Endothelial cell of umbilical vein (primary cell): ENCODE measurements around the gene MED27. TPM values are rescaled to one million over a fixed set of nuclear protein-coding genes. Genes with fewer than 3 reads are reported as not detected.

ENCODE experiments used
- BruUV-seq: library from RNA; stranded (reverse); fragments of 400-500 nt; replicated peaks from 2 replicates; lab custom pipeline; 2021; lab: Mats Ljungman, UMichigan
- CTCF ChIA-PET: fragments of 300-600, 350-600 bp; sonication (Branson Sonifier 250); formaldehyde crosslinking; loops from one replicate; lab custom pipeline; 2021; ENCODE audit warnings: antibody characterized with exemption, inconsistent platforms; lab: Charles Lee
- POLR2A ChIA-PET: fragments of 300-600, 350-600 bp; sonication (Branson Sonifier 250); formaldehyde crosslinking; loops from one replicate; lab custom pipeline; 2021; ENCODE audit warnings: antibody characterized with exemption, inconsistent platforms; lab: Charles Lee
- DNase-seq: peaks from one replicate; pipeline ENCODE4 v3.0.0-alpha.2; 2011; ENCODE audit warnings: low read depth, low spot score
- FAIRE-seq: peaks from 2 replicates; lab custom pipeline; 2011; peaks lifted over from hg19 to GRCh38; lab: Jason Lieb, UNC
- H2AFZ ChIP-seq: 2 replicates; pipeline ENCODE4 v1.6.0; 2012; ENCODE audit warnings: low read depth, low read length, control low read depth, inconsistent platforms
- H3K27ac ChIP-seq: 2 replicates; pipeline ENCODE4 v1.5.1; 2011; ENCODE audit warnings: low read depth, mild to moderate bottlenecking, control low read depth, low read length, moderate library complexity; ENCODE audit not compliant: insufficient read depth
- H3K27me3 ChIP-seq, 2 experiments: 2 replicates each; pipeline versions ENCODE4 v1.6.0 to v1.6.1; 2011; ENCODE audit warnings: low read length in 2 of 2, mixed read lengths in 1 of 2; ENCODE audit not compliant: control insufficient read depth in 2 of 2, insufficient read depth in 2 of 2
- H3K36me3 ChIP-seq, 2 experiments: 2 replicates in 1 of 2; 3 replicates in 1 of 2; pipeline ENCODE4 v1.5.1; 2011; ENCODE audit warnings: low read length in 2 of 2, mild to moderate bottlenecking in 1 of 2, moderate library complexity in 1 of 2; ENCODE audit not compliant: control insufficient read depth in 2 of 2, insufficient read depth in 2 of 2; ENCODE audit errors: extremely low read depth in 1 of 2
- H3K4me1 ChIP-seq: 3 replicates; pipeline ENCODE4 v1.5.1; 2011; ENCODE audit warnings: mild to moderate bottlenecking, low read length; ENCODE audit not compliant: control insufficient read depth, insufficient read depth; ENCODE audit errors: extremely low read depth
- H3K4me2 ChIP-seq: 2 replicates; pipeline ENCODE4 v1.6.1; 2011; ENCODE audit warnings: low read length, control low read depth, mixed read lengths; ENCODE audit not compliant: insufficient read depth
- H3K4me3 ChIP-seq, 3 experiments: fragments of 200-600 bp in 1 of 3; sonication (generic), shearing (Covaris generic) in 1 of 3; replicated peaks in 1 of 3; 2 replicates each; pipeline ENCODE4 v1.5.1; 2011 to 2016; ENCODE audit warnings: control low read depth in 3 of 3, low read length in 3 of 3, mild to moderate bottlenecking in 2 of 3, inconsistent platforms in 1 of 3, low read depth in 1 of 3, moderate library complexity in 1 of 3; ENCODE audit not compliant: insufficient read depth in 1 of 3
- H3K79me2 ChIP-seq: 2 replicates; pipeline ENCODE4 v1.6.0; 2012; ENCODE audit warnings: low read length, inconsistent platforms; ENCODE audit not compliant: control insufficient read depth, insufficient read depth
- H3K9ac ChIP-seq: replicated peaks from 2 replicates; pipeline ENCODE3; 2011; ENCODE audit warnings: low read length, control low read depth; ENCODE audit not compliant: insufficient read depth; ENCODE audit errors: extremely low read depth
- H3K9me1 ChIP-seq: replicated peaks from 3 replicates; pipeline ENCODE4 v1.6.0; 2011; ENCODE audit warnings: mild to moderate bottlenecking, low read length; ENCODE audit not compliant: control insufficient read depth, insufficient read depth; ENCODE audit errors: extremely low read depth
- H3K9me3 ChIP-seq: replicated peaks from 2 replicates; pipeline ENCODE4 v1.5.1; 2012; ENCODE audit warnings: low read length, inconsistent platforms; ENCODE audit not compliant: control insufficient read depth, insufficient read depth
- H4K20me1 ChIP-seq: replicated peaks from 2 replicates; pipeline ENCODE3; 2011; ENCODE audit warnings: mild to moderate bottlenecking, low read length; ENCODE audit not compliant: control insufficient read depth, insufficient read depth; ENCODE audit errors: extremely low read depth
- CTCF ChIP-seq, 2 donors: IDR thresholded peaks; 1 replicate in 1 of 2; 2 replicates in 1 of 2; pipeline ENCODE4 v1.5.1; 2011; ENCODE audit warnings: low read length in 2 of 2, mild to moderate bottlenecking in 2 of 2, moderate library complexity in 2 of 2, control low read depth in 1 of 2, inconsistent platforms in 1 of 2, low read depth in 1 of 2; ENCODE audit not compliant: insufficient read depth in 1 of 2; ENCODE audit errors: extremely low read depth in 1 of 2
- EZH2 ChIP-seq: IDR thresholded peaks from 2 replicates; pipeline ENCODE4 v1.6.1; 2012; ENCODE audit warnings: borderline replicate concordance, low read depth, mild to moderate bottlenecking, moderate library complexity, low read length, inconsistent platforms; ENCODE audit not compliant: severe bottlenecking
- FOS ChIP-seq: IDR thresholded peaks from 2 replicates; pipeline ENCODE4 v1.6.1; 2011; ENCODE audit warnings: mild to moderate bottlenecking, low read length, moderate library complexity, borderline replicate concordance; ENCODE audit not compliant: insufficient read depth
- GATA2 ChIP-seq: IDR thresholded peaks from 2 replicates; pipeline ENCODE4 v1.7.0; 2011; ENCODE audit warnings: low read depth, mild to moderate bottlenecking, moderate library complexity, mixed read lengths, low read length; ENCODE audit not compliant: insufficient read length, insufficient read depth
- JUN ChIP-seq: IDR thresholded peaks from 2 replicates; pipeline ENCODE4 v1.6.1; 2011; ENCODE audit warnings: borderline replicate concordance, low read depth; ENCODE audit not compliant: insufficient read length, insufficient read depth
- MAX ChIP-seq: IDR thresholded peaks from 2 replicates; pipeline ENCODE4 v1.6.1; 2011; ENCODE audit not compliant: insufficient read depth, insufficient read length
- MYC ChIP-seq: IDR thresholded peaks from one replicate; pipeline ENCODE4 v1.6.1; 2011; ENCODE audit warnings: mild to moderate bottlenecking, low read depth, low read length
- POLR2A ChIP-seq: IDR thresholded peaks from 2 replicates; pipeline ENCODE4 v1.6.1; 2012; ENCODE audit warnings: low read depth, mild to moderate bottlenecking, control low read depth, low read length
- POLR2AphosphoS5 ChIP-seq: IDR thresholded peaks from 2 replicates; pipeline ENCODE4 v1.6.1; 2012; ENCODE audit warnings: low read depth, mild to moderate bottlenecking, control low read depth, low read length, moderate library complexity; ENCODE audit not compliant: insufficient read depth
- dilution Hi-C: fragments of 300-500 bp; cut with MboI; formaldehyde crosslinking; loops from one replicate; pipeline ENCODE4 v1.15.0; 2019; ENCODE audit warnings: low sequenced_read_pairs; ENCODE audit not compliant: extremely low pct_ligation_motif_present
- intact Hi-C: fragments of 100-400 bp; cut with micrococcal nuclease; formaldehyde crosslinking; loops from one replicate; pipeline ENCODE4 v1.10.0; 2022
- polyA plus RNA-seq, 4 experiments: library from polyadenylated mRNA; depleted of rRNA in 3 of 4; stranded (reverse) in 3 of 4; unstranded in 1 of 4; fragments of >200 nt; gene quantifications; 2 replicates each; pipeline versions ENCODE4 v1.2.1 to v1.2.3, GENCODE V29; 2011 to 2012; ENCODE audit warnings: missing spikeins in 1 of 4
- total RNA-seq: library from RNA; stranded (reverse); gene quantifications from 2 replicates; pipeline ENCODE4 v1.2.3, GENCODE V29; 2021

The MED27 gene
- total and polyA plus RNA-seq, 2 donors (not counting 3 experiments of a cell fraction or from before 2014, with no cell fraction given): 27.9 to 47.8 TPM

GRCh38 chr9:131999692-132000551 lies 79.7 kb downstream of the MED27 start:
- Histone ChIP-seq H3K4me2 (no peak overlapping the region), H3K4me3 (no peak overlapping the region), H2AFZ (no peak overlapping the region), H3K4me1 (peaks cover 4% of the 10 kb centered on the region), H3K9ac (no peak overlapping the region), H3K27me3 (no peaks in the 10 kb centered on the region), H4K20me1 (no peaks in the 10 kb centered on the region), H3K79me2 (no peaks in the 10 kb centered on the region), H3K9me3 (no peaks in the 10 kb centered on the region), H3K36me3 (no peaks in the 10 kb centered on the region), H3K27ac (no peak overlapping the region), H3K9me1 (no peaks in the 10 kb centered on the region)
- DNase-seq: peak; percentile 48
- intact Hi-C loops (no loop called here), dilution Hi-C loops (no loop called here)
- no peak for TF ChIP-seq FOS
- no peak for TF ChIP-seq JUN
- TF ChIP-seq MAX: no peak
- TF ChIP-seq CTCF (IDR thresholded peaks at IDR 0.05; ENCODE audit: extremely low read depth in 1 of 2, insufficient read depth in 1 of 2, low read depth in 1 of 2, low read length in 2 of 2): no peak
- no peak for TF ChIP-seq POLR2A
- no peak for TF ChIP-seq POLR2AphosphoS5
- no peak for TF ChIP-seq EZH2
- no peak for TF ChIP-seq GATA2
- no peak for TF ChIP-seq MYC
- BruUV-seq: no TSS peak
- ChIA-PET POLR2A (no interaction called here), CTCF (no interaction called here)
- FAIRE-seq: peak; percentile 75
